Stimulated activated CD4-positive, alpha-beta T cell treated with anti-CD3 and anti-CD28 coated beads, Interleukin-4, amount 100 ng/mL, for 4 hours (primary cell): Measurements from ENCODE around the gene ASIC1.

ENCODE experiments used
- DNase-seq, 2 experiments: peaks; one replicate each; pipeline ENCODE4 v3.0.0-alpha.2; 2020

ASIC1 gene

DNA sequence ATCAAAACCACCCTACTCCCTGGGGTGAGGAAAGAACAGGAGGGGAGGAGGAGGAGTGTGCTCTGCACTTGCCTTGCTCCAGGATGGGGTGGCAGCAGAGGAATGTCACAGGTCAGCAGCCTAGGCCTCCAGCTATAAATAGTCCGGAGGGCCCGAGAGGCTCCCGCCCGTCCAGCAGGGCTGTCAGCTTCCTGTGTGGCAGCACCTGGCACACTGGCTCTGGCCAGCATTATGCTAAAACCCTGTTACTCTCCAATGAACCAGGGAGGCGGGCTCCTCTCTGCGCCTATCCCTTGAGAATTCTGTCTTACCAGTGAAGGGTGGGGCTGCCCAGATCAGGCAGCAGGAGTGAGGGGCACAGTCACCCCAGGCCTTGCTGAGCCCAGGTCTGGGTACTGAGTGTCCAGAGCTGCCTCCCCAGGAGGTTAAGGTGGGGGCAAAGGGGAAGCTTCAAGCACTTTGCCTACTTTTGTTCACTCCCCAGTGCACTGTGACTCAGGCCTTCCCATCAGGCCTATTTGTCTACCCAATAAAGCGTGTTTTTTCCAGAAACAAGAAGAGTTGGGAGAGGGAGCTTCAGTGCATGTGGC is 53.5 kb downstream of the ASIC1 start:
- DNase-seq, result peak in 1 of 2 experiments; percentile 3

DNA sequence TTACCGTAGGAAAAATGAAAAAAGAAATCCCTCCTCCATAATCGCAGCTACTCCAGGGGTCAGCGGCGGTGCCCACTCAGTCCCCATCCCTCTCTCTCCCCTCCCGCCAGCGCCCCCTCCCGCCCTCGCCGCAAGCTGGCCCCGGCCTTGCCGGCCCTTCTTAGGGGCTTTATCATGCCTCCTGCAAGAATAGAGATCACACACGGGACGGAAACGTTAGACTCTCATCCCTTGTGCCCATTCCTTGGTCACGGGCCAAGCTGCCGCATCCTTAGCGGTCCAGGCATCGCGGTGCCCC is 53.9 kb downstream of the ASIC1 start:
- DNase-seq, result no peak

GRCh38 chr12:50111693-50112455 is 54.5 kb downstream of the ASIC1 start, which contains the start of gene COX14:
COX14 (plus strand) TSS chr12:50112236; CDS start chr12:50120044, 7,808 bp downstream.
- DNase-seq, result peak; percentile 98 to 99

DNA sequence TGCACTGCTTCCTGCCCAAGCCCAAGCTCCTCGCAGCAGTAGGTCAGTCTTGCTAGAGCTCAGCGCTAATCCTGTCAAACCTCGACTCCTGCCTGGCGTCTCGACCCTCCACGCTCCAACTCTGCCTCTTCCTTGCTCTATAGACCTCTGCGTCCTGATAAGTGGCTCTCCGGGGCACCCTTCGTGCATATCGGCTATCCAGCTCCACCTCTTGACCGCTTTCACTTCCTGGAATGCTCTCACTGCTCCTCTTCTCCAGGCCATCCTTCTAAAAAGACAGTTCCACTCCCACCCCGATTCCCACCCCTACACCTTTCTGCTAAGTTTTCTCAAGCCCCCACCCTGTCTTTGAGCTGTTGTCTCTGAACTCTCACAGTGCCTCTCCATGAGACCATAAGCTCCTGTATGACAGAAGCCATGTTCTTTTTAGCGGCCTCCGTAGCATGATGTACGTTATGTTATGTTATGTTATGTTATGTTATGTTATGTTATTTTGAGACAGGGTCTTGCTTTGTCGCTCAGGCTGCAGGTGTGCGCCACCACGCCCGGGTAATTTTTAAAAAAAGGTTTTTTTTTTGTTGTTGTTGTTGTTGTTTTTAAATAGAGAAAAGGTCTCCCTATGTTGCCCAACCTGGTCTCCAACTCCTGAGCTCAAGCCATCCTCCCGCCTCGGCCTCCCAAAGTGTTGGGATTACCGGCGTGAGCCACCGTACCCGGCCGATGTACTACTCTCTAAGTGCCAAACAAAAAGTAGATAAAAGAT is 55.2 kb downstream of the ASIC1 start:
- DNase-seq, result no peak

- no peak for DNase-seq
Observed at GRCh38 chr12:50117057-50117622, 59.7 kb downstream of the ASIC1 start.

- DNase-seq, result no peak
Observed at GRCh38 chr12:50119387-50119786, 62.0 kb downstream of the ASIC1 start.

DNA sequence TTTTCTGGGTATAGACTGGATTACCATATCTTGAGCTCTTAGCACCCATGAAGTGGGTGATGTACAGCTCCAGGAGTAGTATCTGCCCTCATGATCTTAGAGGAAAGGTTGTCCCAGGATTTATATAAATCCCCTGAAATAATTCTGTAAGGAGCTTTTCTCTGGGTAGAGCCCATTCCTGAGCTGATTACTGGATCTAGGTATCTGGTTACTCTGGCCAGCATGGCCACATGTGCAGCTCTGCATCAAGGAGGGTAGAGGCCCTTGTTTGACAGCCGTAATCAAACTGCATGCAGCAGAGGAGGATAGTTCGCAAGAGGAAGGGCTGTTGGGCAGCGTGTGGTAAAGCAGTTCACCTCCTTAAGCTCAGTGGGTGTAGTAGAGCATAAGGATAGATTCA is 63.1 kb downstream of the ASIC1 start:
- DNase-seq, result no peak

DNA sequence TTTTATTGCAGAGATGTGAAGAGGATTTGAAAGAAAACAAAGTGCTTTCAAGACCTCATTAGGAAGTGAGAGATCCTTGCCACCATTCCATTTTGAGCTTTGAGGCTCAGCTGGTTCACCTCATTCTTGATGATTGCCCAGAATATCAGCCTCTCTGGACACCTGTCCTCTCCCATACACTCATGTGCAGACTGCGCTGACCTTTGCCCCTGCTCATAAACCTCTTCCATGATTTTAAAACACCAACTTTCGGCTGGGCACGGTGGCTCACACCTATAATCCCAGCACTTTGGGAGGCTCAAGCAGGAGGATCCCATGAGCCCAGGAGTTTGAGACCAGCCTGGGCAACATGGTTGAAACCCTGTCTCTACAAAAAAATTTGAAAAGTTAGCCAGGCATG is 63.6 kb downstream of the ASIC1 start:
- no peak for DNase-seq

GRCh38 chr12:50121641-50122040 is 64.2 kb downstream of the ASIC1 start:
- no peak for DNase-seq

DNA sequence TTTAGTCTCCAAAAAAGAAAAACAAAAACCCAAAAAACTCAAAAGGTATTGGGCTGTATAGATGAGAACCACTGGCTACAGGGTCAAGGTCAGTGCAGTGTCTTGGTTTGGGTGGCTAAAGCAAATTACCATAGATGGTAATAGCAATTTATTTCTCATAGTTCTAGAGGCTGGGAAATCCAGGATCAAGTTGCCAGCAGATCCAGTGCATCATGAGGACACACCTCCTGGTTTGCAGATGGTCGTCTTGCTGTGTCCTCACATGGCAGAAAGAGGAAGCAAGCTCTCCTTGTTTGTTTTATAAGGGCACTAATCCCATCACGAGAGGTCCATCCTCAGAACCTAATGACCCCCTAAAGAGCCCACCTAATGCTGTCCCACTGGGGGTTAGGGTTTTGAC is 65.8 kb downstream of the ASIC1 start:
- DNase-seq, result no peak

- no peak for DNase-seq
Observed at GRCh38 chr12:50127546-50127945, 70.2 kb downstream of the ASIC1 start.

DNA sequence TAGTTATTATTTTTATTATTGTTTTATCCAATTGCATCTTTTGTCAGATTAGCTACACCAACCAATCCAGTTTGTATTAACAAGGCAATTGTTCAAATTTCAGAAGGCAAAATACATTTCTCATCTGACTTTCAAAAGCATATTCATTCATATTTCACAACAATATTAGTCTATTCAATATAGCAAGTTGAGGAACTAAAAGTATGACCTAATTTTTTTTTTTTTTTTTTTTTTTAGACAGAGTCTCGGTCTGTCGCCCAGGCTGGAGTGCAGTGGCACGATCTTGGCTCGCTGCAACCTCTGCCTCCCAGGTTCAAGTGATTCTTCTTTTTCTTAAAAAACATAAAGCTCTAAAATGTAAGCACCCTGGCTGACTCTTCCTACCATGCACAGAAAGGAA is 71.9 kb downstream of the ASIC1 start:
- DNase-seq, result no peak

DNA sequence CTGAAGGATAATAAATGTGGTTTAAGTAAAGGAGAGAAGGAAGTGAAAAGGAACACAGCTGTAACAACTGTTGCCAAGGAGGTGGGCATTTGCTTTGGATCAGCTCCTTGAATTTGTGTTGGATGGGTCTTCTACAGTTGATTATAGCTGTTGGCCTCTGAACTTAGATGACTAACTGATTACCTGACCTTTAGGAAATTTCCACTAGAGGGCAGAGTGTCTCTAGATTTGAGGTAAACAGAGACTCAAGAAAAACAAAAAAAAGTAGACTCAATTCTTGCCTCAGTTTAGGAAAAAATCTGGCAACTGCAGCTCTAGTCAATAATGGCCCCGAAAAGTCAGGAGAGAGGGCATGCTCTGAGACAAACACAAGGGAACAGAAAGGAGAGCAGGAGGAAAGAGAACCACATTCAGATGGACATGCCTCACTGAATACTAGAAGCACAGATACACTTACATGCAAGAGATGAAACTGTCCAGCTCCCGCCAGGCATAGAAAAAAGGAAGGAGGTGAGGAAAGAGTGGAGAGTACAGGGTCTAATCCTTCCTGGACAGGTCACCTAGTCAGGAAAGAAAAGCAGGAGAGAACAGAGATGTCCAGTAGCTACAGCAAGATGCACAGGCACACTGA is 75.2 kb downstream of the ASIC1 start:
- no peak for DNase-seq
